Effector CD4-positive, alpha-beta T cell (primary cell): ENCODE results near the gene LSM4.

Experiments
- DNase-seq: peaks from one replicate; pipeline ENCODE4 v3.0.0-alpha.2; 2020

The LSM4 gene

GRCh38 chr19:18274219-18274780, 48.6 kb downstream of the LSM4 start, which contains the start of gene IQCN:
Gene IQCN (minus strand): TSS chr19:18274452. CDS start chr19:18269478, 4,974 bp downstream.
- DNase-seq = no peak

DNA sequence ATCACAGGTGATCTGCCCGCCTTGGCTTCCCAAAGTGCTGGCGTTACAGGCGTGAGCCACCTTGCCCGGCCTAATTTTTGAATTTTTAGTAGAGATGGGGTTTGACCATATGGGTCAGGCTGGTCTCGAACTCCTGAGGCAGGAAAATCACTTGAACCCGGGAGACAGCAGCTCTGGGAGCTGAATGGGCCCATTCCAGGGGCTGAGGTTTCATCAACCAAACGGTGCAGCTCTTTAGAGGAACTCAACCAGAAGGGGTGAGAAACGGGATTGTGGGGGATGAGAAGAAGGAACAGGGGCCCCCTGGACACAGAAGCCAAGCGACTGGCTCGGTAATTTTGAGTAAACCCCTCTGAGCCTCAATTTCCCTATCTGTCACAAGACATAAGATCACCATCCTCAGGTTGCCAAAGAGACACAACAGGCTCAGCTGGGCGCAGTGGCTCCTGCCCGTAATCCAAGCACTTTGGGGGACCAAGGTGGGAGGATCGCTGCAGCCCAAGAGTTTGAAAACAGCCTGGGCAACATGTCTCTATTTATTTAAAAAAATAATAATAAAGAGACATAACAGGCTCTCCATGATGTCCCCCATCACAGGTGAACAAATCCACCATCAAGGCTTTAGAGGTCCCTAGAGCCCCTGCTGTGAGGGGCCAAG, 49.2 kb downstream of the LSM4 start:
- DNase-seq = no peak

- DNase-seq = no peak
These were observed 51.4 kb downstream of the LSM4 start for GRCh38 chr19:18271433-18271841.

DNA sequence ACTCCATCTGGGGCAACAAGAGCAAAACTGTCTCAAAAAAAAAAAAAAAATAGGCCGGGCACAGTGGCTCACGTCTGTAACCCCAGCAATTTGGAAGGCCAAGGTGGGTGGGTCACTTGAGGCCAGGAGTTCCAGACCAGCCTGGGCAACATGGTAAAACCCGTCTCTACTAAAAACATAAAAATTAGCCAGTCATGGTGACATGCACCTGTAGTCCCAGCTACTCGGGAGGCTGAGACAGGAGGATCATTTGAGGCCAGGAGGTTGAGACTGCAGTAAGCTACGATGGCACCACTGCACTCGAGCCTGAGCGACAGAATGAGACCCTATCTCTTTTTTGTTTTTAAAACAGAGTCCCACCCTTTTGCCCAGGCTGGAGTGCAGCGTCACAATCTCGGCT, 52.5 kb downstream of the LSM4 start:
- DNase-seq = no peak

GRCh38 chr19:18269070-18269723, 53.7 kb downstream of the LSM4 start:
- DNase-seq = no peak

DNA sequence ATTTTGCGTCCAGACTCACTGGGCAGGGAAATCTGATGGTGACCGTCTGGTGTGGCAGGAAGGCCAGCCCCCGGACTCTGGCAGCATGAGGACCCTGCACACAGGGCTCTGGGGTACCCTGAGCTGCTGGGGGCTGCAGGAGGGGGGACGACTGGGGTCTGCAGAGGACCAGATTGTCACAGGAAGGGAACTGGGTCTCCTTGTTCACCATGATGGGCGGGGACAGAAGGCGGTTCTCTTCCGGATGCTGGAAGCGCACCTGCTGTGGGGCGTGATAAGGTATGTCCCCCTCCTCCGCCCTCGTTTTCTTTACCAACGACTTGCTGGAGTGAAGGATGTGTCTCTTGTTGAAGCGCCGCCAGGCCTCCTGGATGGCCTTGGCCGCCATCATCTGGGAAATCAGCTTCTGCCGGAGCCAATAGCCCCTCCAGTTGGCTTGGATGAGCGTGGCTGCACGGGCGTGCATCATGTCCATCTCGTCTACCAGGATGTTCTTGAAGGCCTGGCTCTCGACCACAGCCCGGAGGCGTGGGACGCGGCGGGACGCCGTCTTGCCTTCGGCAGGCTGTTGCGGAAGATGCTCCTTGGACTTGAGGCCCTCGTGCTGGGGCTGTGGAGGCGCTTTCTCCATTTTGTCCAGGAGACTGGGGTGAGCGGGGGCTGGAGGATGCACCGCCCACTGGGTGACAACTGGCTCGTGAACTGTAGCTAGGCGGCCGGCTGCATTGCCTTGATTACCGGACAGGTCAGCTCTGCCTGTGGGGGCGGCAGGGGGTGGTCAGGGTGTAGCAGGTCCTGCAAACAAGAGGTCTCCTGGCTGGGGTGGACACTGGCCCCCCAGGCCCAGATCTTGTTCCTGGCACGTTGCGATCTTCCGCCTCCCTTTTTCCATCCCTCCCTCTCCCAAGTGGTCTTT, 55.8 kb downstream of the LSM4 start:
- DNase-seq = no peak

DNA sequence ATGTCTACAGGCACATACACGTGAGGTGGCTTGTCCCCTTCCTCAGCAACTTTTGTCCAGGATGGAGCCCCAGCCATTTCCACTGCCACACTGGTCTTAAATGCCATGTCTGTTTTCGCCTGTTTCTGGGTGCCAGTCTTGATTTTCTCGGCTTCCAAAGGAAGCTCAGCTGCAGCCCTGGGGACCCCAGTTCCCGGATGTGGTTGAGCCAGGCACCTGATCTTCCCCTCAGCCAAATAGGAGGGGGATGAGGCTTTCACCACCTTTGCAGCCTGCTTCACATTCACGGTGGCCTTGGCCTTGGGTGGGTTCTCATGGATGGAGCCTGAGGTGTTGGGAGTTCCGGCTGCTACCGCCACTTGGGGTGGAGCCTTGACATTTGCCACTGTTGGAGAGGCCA, 57.3 kb downstream of the LSM4 start:
- DNase-seq = no peak

DNA sequence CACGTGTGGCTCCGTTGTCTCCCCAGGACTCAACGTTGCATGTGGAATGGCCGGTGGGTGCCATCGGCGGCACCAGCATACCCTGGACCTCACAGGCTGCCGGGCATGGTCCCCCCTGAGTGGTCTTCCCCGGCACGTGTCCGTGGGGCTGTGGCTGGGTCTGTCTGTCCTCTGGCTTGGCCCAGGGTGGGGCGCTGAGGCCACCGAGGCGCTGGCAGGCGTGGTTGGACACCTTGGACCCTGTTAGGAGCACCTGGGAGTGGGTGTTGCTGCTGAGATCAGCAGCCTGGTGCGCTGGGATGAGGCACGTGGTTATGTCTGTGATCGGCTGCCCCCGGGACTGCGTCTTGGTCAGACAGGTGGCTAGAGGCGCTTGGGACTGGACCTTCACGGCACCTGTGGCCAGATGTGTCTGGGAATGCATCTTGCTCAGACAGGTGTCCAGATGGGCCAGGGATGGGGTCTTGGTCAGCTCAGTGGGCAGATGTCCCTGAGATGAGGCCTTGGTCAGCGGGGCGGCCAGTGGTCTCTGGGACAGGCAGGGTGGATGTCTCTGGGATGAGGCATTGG, 57.8 kb downstream of the LSM4 start:
- no peak for DNase-seq

DNA sequence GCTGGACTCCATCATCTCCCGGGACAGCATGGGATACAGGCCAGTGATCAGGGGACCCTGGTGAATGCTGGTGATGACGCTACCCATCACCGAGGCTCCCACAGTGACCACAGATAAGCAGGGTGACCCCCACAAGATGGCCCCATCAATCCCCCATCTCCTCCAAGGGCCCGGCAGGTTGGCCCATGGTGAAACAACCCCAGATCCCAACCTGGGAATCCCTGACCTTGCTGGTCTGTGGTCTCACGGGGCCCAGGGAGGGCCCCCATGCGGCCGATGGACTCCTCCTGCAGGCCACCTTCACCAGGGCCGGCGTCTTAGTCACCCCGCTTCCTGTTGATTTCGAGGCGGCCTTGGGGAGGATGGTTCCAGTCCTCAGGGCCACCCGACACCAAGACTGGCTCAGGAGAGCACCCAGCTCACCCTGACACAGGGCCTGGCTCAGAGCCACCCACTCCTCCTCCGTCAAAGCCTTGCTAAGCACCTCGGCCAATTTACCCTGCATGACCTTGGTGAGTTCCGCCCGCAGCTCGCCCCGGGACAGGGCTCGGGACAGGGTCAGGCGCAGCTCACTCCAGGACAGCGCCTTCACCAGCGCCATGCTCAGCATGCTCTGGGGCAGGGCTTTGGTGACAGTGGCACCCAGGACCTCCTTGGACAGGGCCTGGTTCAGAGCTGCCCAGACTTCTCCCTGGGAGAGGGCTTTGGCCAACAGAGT, 58.6 kb downstream of the LSM4 start:
- DNase-seq = no peak

DNA sequence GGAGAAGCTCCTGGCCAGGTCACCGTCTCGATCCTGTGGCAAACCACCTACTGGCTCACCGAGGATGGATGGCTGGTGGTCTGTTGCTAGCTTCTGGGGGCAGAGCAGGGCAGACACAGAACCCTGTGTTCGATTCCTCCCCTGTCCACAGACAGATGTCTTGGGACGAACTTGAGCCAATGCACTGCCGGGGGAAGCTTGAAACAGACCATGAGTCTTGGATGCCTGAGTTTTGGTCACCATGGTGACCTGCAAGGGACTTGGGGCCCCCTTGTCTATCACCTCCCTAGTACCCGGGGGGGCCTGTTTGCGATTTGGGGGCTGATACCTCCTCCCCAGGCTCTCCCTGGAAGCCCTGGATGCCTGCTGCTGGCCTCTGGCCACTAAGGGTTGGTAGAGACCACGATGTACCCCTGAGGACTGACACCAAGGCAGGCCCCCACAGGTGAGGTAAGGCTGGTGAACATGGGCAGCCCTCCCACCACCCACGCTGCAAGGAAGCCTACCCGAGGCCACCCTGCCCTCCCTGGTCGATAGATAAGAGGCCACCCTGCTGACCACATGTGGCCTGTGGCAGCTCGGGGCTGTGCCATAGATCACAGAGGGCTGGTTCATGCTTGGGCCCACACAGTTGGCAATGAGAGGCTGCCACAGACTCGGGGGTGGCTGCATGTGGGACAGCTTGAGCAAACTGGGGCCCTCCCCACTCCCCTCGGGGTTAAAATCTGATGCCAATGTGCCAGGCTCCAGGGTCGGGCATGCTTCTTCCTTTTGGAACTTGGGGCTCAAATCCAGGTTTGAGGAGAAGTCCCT, 59.3 kb downstream of the LSM4 start:
- DNase-seq = no peak

DNA sequence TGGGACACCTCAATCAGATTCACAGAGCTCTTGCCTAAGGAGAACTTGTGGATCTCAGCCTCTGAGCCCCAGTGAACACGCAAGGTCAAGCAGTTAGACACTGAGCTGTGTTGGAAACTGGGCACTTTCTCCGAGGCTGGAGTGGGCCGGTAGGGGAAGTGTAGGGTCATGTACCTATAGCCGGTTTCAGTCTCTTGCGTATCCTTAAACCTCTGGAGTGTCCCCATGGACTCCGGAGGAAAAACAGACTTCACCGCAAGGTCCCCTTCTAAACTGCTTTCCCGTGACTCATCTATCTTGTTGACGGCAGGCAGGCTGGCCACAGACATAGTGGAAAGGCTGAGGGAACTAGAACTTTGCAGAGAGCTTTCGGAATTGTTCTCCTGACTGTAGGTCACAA, 60.0 kb downstream of the LSM4 start:
- DNase-seq = no peak

DNA sequence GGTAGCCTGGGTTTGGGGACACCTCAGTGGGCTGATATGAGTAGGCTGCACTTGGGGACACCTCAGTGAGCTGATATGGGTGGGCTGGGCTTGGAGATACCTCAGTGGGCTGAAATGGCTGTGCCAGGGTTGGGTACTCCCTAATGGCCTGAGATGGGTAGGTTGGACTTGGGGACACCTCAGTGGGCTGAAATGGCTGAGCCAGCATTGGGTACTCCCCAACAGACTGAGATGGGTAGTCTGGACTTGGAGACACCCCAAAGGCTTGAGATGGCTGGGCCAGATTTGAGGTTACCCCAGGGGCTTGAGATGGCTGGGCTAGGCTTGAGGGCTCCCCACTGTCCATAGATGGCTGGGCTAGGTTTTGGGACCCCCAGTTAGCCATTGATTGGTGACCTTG, 60.7 kb downstream of the LSM4 start:
- no peak for DNase-seq

- DNase-seq = no peak
These were observed 61.4 kb downstream of the LSM4 start for GRCh38 chr19:18261474-18261873.

DNA sequence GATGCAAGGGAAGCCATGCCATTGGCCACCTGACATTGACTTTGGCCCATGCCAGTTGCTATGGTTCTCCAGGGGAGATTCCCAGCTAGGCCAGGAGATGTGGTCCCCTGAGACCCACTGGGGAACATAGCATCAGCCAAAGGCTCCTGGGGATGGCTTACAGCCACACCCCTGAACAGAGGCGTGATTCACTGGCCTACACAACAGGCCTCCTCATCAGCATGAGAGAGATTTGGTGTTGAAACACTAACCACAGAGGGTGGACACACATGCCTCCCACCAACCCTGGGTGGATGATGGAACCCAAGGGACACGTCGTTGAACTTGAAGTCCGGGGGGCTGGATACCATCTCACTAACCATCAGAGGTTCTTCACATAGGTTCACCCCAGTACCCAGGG, 63.0 kb downstream of the LSM4 start:
- DNase-seq = no peak

DNA sequence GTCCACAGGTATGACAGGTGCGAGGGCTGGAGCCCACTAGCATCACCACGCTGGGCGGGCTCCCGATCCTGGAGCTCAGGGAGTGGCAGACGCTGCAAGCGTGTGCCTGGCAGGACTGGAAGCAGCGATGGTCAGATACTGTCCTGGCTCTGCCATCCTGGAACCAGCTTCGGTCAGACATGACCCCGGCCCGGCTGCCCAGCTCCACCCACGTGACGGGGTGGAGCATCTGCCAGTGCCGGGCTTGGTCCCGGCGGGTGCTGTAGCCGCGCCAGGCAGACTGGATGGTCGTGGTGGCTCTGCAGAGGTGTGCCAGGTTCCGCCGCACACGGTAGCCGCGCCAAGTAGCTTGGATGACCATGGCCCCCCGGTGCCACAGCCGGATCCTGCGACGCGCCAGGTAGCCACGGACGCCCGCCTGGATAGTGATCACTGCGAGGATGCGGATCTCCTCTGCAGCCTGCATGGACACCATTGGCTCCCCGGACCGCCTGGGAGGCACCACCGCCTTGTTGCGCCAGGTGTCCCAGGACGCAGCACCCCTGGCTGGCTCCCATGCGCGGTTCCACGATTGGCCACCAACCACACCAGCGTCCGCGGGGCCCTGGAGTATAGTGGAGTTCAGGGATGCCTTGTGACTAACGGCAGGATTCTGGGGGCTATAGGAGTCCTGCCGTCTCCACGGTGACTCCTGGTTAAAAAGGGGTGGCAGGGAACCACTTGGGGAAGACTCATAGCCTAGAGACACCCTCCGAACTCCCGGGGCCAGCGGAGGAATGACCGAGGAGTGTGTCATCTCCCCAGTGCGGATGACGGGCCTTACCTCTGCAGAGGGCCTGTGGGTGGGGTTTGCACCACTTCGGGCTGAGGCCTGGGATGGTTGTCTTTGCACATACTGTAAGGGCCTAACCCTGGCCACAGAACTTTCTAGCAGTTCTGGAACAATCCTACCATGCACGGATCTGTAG, 65.1 kb downstream of the LSM4 start:
- DNase-seq = no peak
